GM23338 (cell line): ENCODE measurements around the gene RAPGEF4. TPM values are rescaled to one million over a fixed set of nuclear protein-coding genes. Genes with fewer than 3 reads are reported as not detected.

Experiments used
- ATAC-seq: fragments of 200-7000 bp; cut with Tn5 transposase; 3 replicates; pipeline ENCODE4 v1.9.1; 2020
- DNase-seq: peaks from one replicate; pipeline ENCODE4 v3.0.0-alpha.2; 2015; ENCODE audit warnings: low spot score
- H2AFZ ChIP-seq: fragments of 200-600 bp; sonication (generic); 2 replicates; pipeline ENCODE4 v1.8.0; 2016; ENCODE audit warnings: antibody characterized with exemption, mild to moderate bottlenecking, moderate library complexity
- H3F3A ChIP-seq: fragments of 200-600 bp; sonication (generic); replicated peaks from 2 replicates; pipeline ENCODE4 v1.8.0; 2017; ENCODE audit warnings: antibody characterized with exemption, mixed run types, low read depth
- H3K27ac ChIP-seq: fragments of 200-600 bp; sonication (generic); 2 replicates; pipeline ENCODE4 v1.6.1; 2016; ENCODE audit warnings: low read depth
- H3K27me3 ChIP-seq: fragments of 200-600 bp; sonication (generic); 2 replicates; pipeline ENCODE4 v1.8.0; 2016; ENCODE audit warnings: mild to moderate bottlenecking, mixed run types, moderate library complexity; ENCODE audit not compliant: insufficient read depth
- H3K36me3 ChIP-seq: fragments of 200-600 bp; sonication (generic); 2 replicates; pipeline ENCODE4 v1.8.0; 2016; ENCODE audit warnings: mild to moderate bottlenecking; ENCODE audit not compliant: insufficient read depth
- H3K4me1 ChIP-seq: fragments of 200-600 bp; sonication (generic); 2 replicates; pipeline ENCODE4 v1.8.0; 2016; ENCODE audit warnings: mild to moderate bottlenecking, moderate library complexity; ENCODE audit not compliant: insufficient read depth
- H3K4me2 ChIP-seq: fragments of 200-600 bp; sonication (generic); 2 replicates; pipeline ENCODE4 v1.7.1; 2017; ENCODE audit warnings: mixed run types
- H3K4me3 ChIP-seq: fragments of 200-600 bp; sonication (generic); 2 replicates; pipeline ENCODE4 v1.6.1; 2016; ENCODE audit warnings: mixed run types
- H3K79me2 ChIP-seq: fragments of 200-600 bp; sonication (generic); replicated peaks from 2 replicates; pipeline ENCODE4 v1.8.0; 2017; ENCODE audit warnings: mild to moderate bottlenecking; ENCODE audit not compliant: insufficient read depth
- H3K9me2 ChIP-seq: fragments of 200-600 bp; sonication (generic); 2 replicates; pipeline ENCODE4 v1.8.0; 2017; ENCODE audit not compliant: insufficient read depth
- H4K20me1 ChIP-seq: fragments of 200-600 bp; sonication (generic); replicated peaks from 2 replicates; pipeline ENCODE4 v1.8.0; 2017; ENCODE audit warnings: mild to moderate bottlenecking; ENCODE audit not compliant: insufficient read depth
- H3K27ac Mint-ChIP-seq: 2 replicates; pipeline ENCODE4 v1.8.0; 2020; ENCODE audit warnings: inconsistent platforms, mild to moderate bottlenecking, moderate library complexity, mixed read lengths
- H3K27me3 Mint-ChIP-seq: 3 replicates; pipeline ENCODE4 v1.8.0; 2022; ENCODE audit warnings: low read depth, mild to moderate bottlenecking, moderate library complexity, mixed read lengths, inconsistent platforms; ENCODE audit not compliant: insufficient read depth, poor library complexity
- H3K36me3 Mint-ChIP-seq: 3 replicates; pipeline ENCODE4 v1.8.0; 2021; ENCODE audit warnings: low read depth, mild to moderate bottlenecking, inconsistent platforms, moderate library complexity, mixed read lengths
- H3K4me1 Mint-ChIP-seq: 3 replicates; pipeline ENCODE4 v1.8.0; 2020; ENCODE audit warnings: mild to moderate bottlenecking, inconsistent platforms, mixed read lengths
- H3K4me3 Mint-ChIP-seq: 3 replicates; pipeline ENCODE4 v1.8.0; 2021; ENCODE audit warnings: moderate library complexity, mild to moderate bottlenecking, inconsistent platforms, mixed read lengths
- H3K9me3 Mint-ChIP-seq: 3 replicates; pipeline ENCODE4 v1.8.0; 2020; ENCODE audit warnings: moderate library complexity, mild to moderate bottlenecking, inconsistent platforms, mixed read lengths
- CREB1 ChIP-seq: fragments of 250-450 bp; sonication (Bioruptor Pico); IDR thresholded peaks from 2 replicates; pipeline ENCODE4 v1.5.0; 2020; ENCODE audit warnings: low read depth, mild to moderate bottlenecking, moderate library complexity
- CTCF ChIP-seq, 2 experiments: fragments of 200-600 bp in 1 of 2; sonication (generic) in 1 of 2; conservative IDR thresholded peaks; 2 replicates each; pipeline versions ENCODE4 v1.5.1 to v1.6.1; 2016 to 2017; ENCODE audit warnings: antibody characterized with exemption in 2 of 2, low read depth in 2 of 2, mild to moderate bottlenecking in 2 of 2, moderate library complexity in 1 of 2
- EZH2 ChIP-seq: fragments of 200-600 bp; sonication (generic); IDR thresholded peaks from one replicate; pipeline ENCODE4 v1.8.0; 2017; ENCODE audit warnings: antibody characterized with exemption, mild to moderate bottlenecking, low read depth; ENCODE audit not compliant: unreplicated experiment
- EZH2phosphoT487 ChIP-seq: fragments of 200-600 bp; sonication (generic); IDR thresholded peaks from one replicate; pipeline ENCODE4 v1.8.1; 2018; ENCODE audit warnings: antibody characterized with exemption; ENCODE audit not compliant: unreplicated experiment
- JUNB ChIP-seq: IDR thresholded peaks from one replicate; pipeline ENCODE4 v1.6.1; 2016; ENCODE audit warnings: antibody characterized with exemption; ENCODE audit not compliant: unreplicated experiment
- NANOG ChIP-seq: IDR thresholded peaks from 2 replicates; pipeline ENCODE4 v1.6.1; 2016; ENCODE audit warnings: antibody characterized with exemption, borderline replicate concordance
- POLR2AphosphoS5 ChIP-seq: IDR thresholded peaks from 2 replicates; pipeline ENCODE4 v1.6.1; 2016; ENCODE audit warnings: antibody characterized with exemption, low read depth
- REST ChIP-seq: IDR thresholded peaks from one replicate; pipeline ENCODE4 v1.6.1; 2018; ENCODE audit warnings: antibody characterized with exemption; ENCODE audit not compliant: unreplicated experiment
- STAT1 ChIP-seq: IDR thresholded peaks from one replicate; pipeline ENCODE4 v1.6.1; 2016; ENCODE audit warnings: antibody characterized with exemption; ENCODE audit not compliant: unreplicated experiment
- ZNF114 ChIP-seq: fragments of 250-450 bp; sonication (Bioruptor Pico); IDR thresholded peaks from 2 replicates; pipeline ENCODE4 v1.5.0; 2020; ENCODE audit warnings: mild to moderate bottlenecking, moderate library complexity
- ZNF331 ChIP-seq: fragments of 250-450 bp; sonication (Bioruptor Pico); IDR thresholded peaks from 2 replicates; pipeline ENCODE4 v1.5.0; 2020; ENCODE audit warnings: low read depth, mild to moderate bottlenecking, moderate library complexity
- polyA plus RNA-seq: library from polyadenylated mRNA; unstranded; fragments of >200 nt; fragmentation: Nextera tagmentation; extraction: Ambion mirVana; gene quantifications from 2 replicates; pipeline ENCODE4 v1.2.1, GENCODE V29; 2016
- total RNA-seq: library from RNA; depleted of rRNA; stranded (reverse); fragments of >200 nt; shearing (Covaris generic); gene quantifications from 2 replicates; pipeline ENCODE4 v1.2.3, GENCODE V29; 2014
- TF ChIP-seq, protein P1 (sequence below): IDR thresholded peaks from 2 replicates; pipeline ENCODE4 v1.6.1; 2016; ENCODE audit warnings: antibody characterized with exemption
- TF ChIP-seq, protein P2 (sequence below): fragments of 250-450 bp; sonication (Bioruptor Pico); IDR thresholded peaks from 2 replicates; pipeline ENCODE4 v1.5.0; 2020; ENCODE audit warnings: mild to moderate bottlenecking, moderate library complexity

RAPGEF4 gene
- total and polyA plus RNA-seq, 2 experiments from 2014 or later, result 1.7 to 4.7 TPM

DNA sequence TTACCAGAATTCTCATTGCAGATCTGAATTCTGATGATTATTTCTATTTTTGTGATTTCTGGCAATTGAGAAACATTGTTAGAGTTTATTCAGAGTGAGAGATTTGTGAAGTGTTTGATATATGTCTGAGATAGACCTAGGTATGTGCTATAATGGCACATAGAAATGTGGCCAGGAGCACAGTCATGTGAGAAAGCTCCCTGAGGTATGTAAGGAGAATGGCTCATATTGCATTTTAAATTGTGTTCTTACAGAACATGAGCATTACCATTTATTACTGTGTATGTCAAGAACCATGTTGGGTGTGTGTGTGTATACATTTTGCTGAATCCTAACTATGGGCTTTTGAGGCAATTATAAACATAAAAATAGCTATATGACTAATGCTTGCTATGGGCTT lies 101.2 kb downstream of the RAPGEF4 start:
- H3F3A ChIP-seq, result no peaks in the 10 kb centered on the region
- H3K36me3 ChIP-seq, result no peaks in the 10 kb centered on the region
- no peak overlapping the region for H2AFZ ChIP-seq
- no peaks in the 10 kb centered on the region for H4K20me1 ChIP-seq
- H3K4me3 ChIP-seq, result no peak overlapping the region
- TF ChIP-seq NANOG (no peak), JUNB (no peak), REST (no peak), EZH2 (no peak), CREB1 (CRISPR knock-in tag) (no peak), POLR2AphosphoS5 (no peak), STAT1 (no peak), EZH2phosphoT487 (no peak), ZNF331 (no peak), CTCF (conservative IDR thresholded peaks at IDR 0.05; ENCODE audit: low read depth in 2 of 2) (no peak), ZNF114 (no peak)
- TF ChIP-seq, protein P1, sequence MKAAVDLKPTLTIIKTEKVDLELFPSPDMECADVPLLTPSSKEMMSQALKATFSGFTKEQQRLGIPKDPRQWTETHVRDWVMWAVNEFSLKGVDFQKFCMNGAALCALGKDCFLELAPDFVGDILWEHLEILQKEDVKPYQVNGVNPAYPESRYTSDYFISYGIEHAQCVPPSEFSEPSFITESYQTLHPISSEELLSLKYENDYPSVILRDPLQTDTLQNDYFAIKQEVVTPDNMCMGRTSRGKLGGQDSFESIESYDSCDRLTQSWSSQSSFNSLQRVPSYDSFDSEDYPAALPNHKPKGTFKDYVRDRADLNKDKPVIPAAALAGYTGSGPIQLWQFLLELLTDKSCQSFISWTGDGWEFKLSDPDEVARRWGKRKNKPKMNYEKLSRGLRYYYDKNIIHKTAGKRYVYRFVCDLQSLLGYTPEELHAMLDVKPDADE, result no peak
- TF ChIP-seq, protein P2, sequence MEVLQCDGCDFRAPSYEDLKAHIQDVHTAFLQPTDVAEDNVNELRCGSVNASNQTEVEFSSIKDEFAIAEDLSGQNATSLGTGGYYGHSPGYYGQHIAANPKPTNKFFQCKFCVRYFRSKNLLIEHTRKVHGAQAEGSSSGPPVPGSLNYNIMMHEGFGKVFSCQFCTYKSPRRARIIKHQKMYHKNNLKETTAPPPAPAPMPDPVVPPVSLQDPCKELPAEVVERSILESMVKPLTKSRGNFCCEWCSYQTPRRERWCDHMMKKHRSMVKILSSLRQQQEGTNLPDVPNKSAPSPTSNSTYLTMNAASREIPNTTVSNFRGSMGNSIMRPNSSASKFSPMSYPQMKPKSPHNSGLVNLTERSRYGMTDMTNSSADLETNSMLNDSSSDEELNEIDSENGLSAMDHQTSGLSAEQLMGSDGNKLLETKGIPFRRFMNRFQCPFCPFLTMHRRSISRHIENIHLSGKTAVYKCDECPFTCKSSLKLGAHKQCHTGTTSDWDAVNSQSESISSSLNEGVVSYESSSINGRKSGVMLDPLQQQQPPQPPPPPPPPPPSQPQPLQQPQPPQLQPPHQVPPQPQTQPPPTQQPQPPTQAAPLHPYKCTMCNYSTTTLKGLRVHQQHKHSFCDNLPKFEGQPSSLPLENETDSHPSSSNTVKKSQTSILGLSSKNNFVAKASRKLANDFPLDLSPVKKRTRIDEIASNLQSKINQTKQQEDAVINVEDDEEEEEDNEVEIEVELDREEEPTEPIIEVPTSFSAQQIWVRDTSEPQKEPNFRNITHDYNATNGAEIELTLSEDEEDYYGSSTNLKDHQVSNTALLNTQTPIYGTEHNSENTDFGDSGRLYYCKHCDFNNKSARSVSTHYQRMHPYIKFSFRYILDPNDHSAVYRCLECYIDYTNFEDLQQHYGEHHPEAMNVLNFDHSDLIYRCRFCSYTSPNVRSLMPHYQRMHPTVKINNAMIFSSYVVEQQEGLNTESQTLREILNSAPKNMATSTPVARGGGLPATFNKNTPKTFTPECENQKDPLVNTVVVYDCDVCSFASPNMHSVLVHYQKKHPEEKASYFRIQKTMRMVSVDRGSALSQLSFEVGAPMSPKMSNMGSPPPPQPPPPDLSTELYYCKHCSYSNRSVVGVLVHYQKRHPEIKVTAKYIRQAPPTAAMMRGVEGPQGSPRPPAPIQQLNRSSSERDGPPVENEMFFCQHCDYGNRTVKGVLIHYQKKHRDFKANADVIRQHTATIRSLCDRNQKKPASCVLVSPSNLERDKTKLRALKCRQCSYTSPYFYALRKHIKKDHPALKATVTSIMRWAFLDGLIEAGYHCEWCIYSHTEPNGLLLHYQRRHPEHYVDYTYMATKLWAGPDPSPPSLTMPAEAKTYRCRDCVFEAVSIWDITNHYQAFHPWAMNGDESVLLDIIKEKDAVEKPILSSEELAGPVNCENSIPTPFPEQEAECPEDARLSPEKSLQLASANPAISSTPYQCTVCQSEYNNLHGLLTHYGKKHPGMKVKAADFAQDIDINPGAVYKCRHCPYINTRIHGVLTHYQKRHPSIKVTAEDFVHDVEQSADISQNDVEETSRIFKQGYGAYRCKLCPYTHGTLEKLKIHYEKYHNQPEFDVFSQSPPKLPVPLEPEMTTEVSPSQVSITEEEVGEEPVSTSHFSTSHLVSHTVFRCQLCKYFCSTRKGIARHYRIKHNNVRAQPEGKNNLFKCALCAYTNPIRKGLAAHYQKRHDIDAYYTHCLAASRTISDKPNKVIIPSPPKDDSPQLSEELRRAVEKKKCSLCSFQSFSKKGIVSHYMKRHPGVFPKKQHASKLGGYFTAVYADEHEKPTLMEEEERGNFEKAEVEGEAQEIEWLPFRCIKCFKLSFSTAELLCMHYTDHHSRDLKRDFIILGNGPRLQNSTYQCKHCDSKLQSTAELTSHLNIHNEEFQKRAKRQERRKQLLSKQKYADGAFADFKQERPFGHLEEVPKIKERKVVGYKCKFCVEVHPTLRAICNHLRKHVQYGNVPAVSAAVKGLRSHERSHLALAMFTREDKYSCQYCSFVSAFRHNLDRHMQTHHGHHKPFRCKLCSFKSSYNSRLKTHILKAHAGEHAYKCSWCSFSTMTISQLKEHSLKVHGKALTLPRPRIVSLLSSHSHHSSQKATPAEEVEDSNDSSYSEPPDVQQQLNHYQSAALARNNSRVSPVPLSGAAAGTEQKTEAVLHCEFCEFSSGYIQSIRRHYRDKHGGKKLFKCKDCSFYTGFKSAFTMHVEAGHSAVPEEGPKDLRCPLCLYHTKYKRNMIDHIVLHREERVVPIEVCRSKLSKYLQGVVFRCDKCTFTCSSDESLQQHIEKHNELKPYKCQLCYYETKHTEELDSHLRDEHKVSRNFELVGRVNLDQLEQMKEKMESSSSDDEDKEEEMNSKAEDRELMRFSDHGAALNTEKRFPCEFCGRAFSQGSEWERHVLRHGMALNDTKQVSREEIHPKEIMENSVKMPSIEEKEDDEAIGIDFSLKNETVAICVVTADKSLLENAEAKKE (CRISPR knock-in tag), result no peak
- peaks cover 1% of the 10 kb centered on the region for H3K27me3 Mint-ChIP-seq
- H3K4me1 Mint-ChIP-seq, result peaks cover 8% of the 10 kb centered on the region; the same call in 2 of the 3 replicates
- no peak overlapping the region for H3K4me2 ChIP-seq
- H3K9me2 ChIP-seq, result peaks cover 10% of the 10 kb centered on the region; the same call in 1 of the 2 replicates
- no peaks in the 10 kb centered on the region for H3K4me1 ChIP-seq
- no peaks in the 10 kb centered on the region for H3K36me3 Mint-ChIP-seq
- no peak overlapping the region for H3K4me3 Mint-ChIP-seq
- no peak overlapping the region; the same call in 1 of the 2 replicates for H3K27ac Mint-ChIP-seq
- H3K27me3 ChIP-seq, result no peaks in the 10 kb centered on the region
- DNase-seq (no peak), ATAC-seq (no peak)
- H3K9me3 Mint-ChIP-seq, result no peaks in the 10 kb centered on the region
- no peak overlapping the region for H3K27ac ChIP-seq
- no peaks in the 10 kb centered on the region for H3K79me2 ChIP-seq
